GM10248 (cell line): Measurements from ENCODE around the gene OR52H1.
"Not testable (repeated sequence)": the region's sequence is repeated elsewhere in the genome, so short reads cannot be mapped to it uniquely, and the experiment has no call there.

ENCODE experiments used
- CTCF ChIA-PET: fragments of 300-600 bp; sonication (Branson Sonifier 250); formaldehyde crosslinking; extraction: SDS; loops from one replicate; lab custom pipeline; 2021; ENCODE audit warnings: antibody characterized with exemption; lab: Yijun Ruan, JAX
- POLR2A ChIA-PET: fragments of 350-650 bp; sonication (Branson Sonifier 250); formaldehyde crosslinking; extraction: SDS; loops from one replicate; lab custom pipeline; 2020; ENCODE audit warnings: antibody characterized with exemption; lab: Yijun Ruan, JAX
- DNase-seq: peaks from one replicate; pipeline ENCODE4 v3.0.0; 2012; ENCODE audit errors: extremely low spot score
- CTCF ChIP-seq: IDR thresholded peaks from 2 replicates; pipeline ENCODE4 v1.5.1; 2012; ENCODE audit warnings: mild to moderate bottlenecking, low read depth; ENCODE audit errors: extremely low read depth, missing control alignments, control extremely low read depth

Gene OR52H1

GRCh38 chr11:5548440-5548839, at the start of gene OR52H1:
TSS of gene OR52H1 (minus strand) at chr11:5548540. CDS start at chr11:5545505, 3,035 bp downstream.
- DNase-seq: no peak
- CTCF ChIA-PET: no interaction called here
- POLR2A ChIA-PET: no interaction called here
- no peak for TF ChIP-seq CTCF

- POLR2A ChIA-PET: no interaction called here
- CTCF ChIA-PET: interaction anchor here (0.7 to 3.3 kb wide), 4 partner anchors 16 to 652 kb away, joined by 3 to 19 read pairs (median 10); partner anchors contain the start of gene TRIM22
- no peak for DNase-seq
- no peak for TF ChIP-seq CTCF
Observed at GRCh38 chr11:5597953-5598352, 49.6 kb upstream of the OR52H1 start.

GRCh38 chr11:5596607-5597201, 48.4 kb upstream of the OR52H1 start, which contains the start of gene TRIM6:
TSS of gene TRIM6 (plus strand) at chr11:5596637. CDS start at chr11:5596898, 261 bp downstream.
- POLR2A ChIA-PET: no interaction called here
- TF ChIP-seq CTCF: no peak
- CTCF ChIA-PET: interaction anchor here (0.9 to 2.2 kb wide), 2 partner anchors 88 to 211 kb away, joined by 3 to 6 read pairs; partner anchors contain the start of gene TRIM5
- DNase-seq: no peak

GRCh38 chr11:5593146-5593545, 44.8 kb upstream of the OR52H1 start:
- no peak for DNase-seq
- ChIA-PET POLR2A (no interaction called here), CTCF (no interaction called here)
- no peak for TF ChIP-seq CTCF

- ChIA-PET POLR2A (no interaction called here), CTCF (interaction anchor here (1.1 to 1.2 kb wide), 2 partner anchors 9 to 13 kb away, joined by 3 read pairs; no protein-coding TSS in a partner anchor)
Observed at GRCh38 chr11:5592615-5593014, 44.3 kb upstream of the OR52H1 start.

DNA sequence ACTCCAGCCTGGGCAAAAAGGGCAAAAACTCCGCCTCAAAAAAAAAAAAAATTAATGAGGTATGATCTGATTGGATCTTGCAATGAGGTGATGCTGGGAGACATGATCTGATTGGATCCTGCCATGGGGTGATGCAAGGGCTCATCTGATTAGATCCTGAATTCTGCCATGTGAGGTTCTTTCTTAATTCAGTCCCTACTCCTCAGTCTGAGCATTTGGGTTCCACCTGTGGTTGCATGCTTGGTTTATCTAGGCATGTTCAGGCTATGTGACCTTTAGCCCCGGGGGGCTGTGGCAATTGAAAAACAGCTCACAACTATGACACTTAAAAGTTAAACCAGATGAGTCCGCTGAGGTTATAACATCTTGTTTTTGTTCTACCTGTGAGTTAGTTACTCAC, 43.3 kb upstream of the OR52H1 start:
- TF ChIP-seq CTCF: no peak
- DNase-seq: no peak
- ChIA-PET CTCF (interaction anchor here (1.0 to 1.2 kb wide), 4 partner anchors 10 to 93 kb away, joined by 3 read pairs; partner anchors contain the start of gene TRIM5), POLR2A (no interaction called here)

More at GRCh38 chr11:5592615-5593014, 44.3 kb upstream of the OR52H1 start:
- no peak for DNase-seq
- no peak for TF ChIP-seq CTCF

- CTCF ChIA-PET: interaction anchor here (0.8 kb wide), 1 partner anchor 14 kb away, joined by 3 read pairs; no protein-coding TSS in a partner anchor
Observed at GRCh38 chr11:5589906-5590305, 41.6 kb upstream of the OR52H1 start.

DNA sequence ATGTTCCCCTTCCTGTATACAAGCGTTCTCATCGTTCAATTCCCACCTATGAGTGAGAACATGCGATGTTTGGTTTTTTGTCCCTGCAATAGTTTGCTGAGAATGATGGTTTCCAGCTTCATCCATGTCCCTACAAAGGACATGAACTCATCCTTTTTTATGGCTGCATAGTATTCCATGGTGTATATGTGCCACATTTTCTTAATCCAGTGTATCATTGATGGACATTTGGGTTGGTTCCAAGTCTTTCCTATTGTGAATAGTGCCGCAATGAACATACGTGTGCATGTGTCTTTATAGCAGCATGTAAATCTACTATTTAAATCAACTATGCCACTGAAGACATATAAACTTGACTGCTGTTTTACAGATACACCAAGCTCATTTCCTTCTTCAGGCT, 36.1 kb upstream of the OR52H1 start:
- DNase-seq, CTCF ChIA-PET, POLR2A ChIA-PET: not testable (repeated sequence)

More at GRCh38 chr11:5589906-5590305, 41.6 kb upstream of the OR52H1 start:
- POLR2A ChIA-PET, DNase-seq: not testable (repeated sequence)
